Gastrocnemius medialis (tissue), 4 donors: ENCODE data around the gene EVL. TPM values are rescaled to one million over a fixed set of nuclear protein-coding genes. Genes with fewer than 3 reads are reported as not detected.

ENCODE experiments used
- ATAC-seq, 2 donors: fragments of 150-250 bp; one replicate each; pipeline ENCODE4 v1.9.1; 2016
- DNase-seq, 2 donors: peaks; one replicate each; pipeline ENCODE4 v3.0.0-alpha.2; 2019
- H3K27ac ChIP-seq, 4 donors: fragments of 200-600 bp; sonication (generic); 1 replicate in 1 of 4; 2 replicates in 3 of 4; pipeline ENCODE4 v1.5.1; 2016 to 2018; ENCODE audit warnings: mild to moderate bottlenecking in 2 of 4, moderate library complexity in 1 of 4
- H3K27me3 ChIP-seq, 3 donors: fragments of 200-600 bp; sonication (generic) in 2 of 3; 1 replicate in 1 of 3; 2 replicates in 2 of 3; pipeline versions ENCODE4 v1.5.1 to v1.6.0; 2016 to 2019; ENCODE audit warnings: mild to moderate bottlenecking in 1 of 3, moderate library complexity in 1 of 3
- H3K36me3 ChIP-seq, 2 donors: fragments of 200-600 bp; sonication (generic) in 1 of 2; one replicate each; pipeline ENCODE4 v1.5.1; 2017 to 2018
- H3K4me1 ChIP-seq, 2 donors: fragments of 200-600 bp; sonication (generic) in 1 of 2; one replicate each; pipeline ENCODE4 v1.5.1; 2016 to 2017; ENCODE audit warnings: mild to moderate bottlenecking in 2 of 2
- H3K4me3 ChIP-seq, 4 donors: fragments of 200-600 bp; sonication (generic) in 3 of 4; 1 replicate in 1 of 4; 2 replicates in 3 of 4; pipeline ENCODE4 v1.5.1; 2016 to 2019; ENCODE audit warnings: mild to moderate bottlenecking in 2 of 4
- H3K9me3 ChIP-seq, 3 donors: fragments of 200-600 bp; sonication (generic) in 2 of 3; 1 replicate in 1 of 3; 2 replicates in 2 of 3; pipeline ENCODE4 v1.5.1; 2016 to 2019
- CTCF ChIP-seq, 5 experiments: fragments of 450-650 bp in 3 of 5; fragments of 200-600 bp in 2 of 5; sonication (generic) in 2 of 5; IDR thresholded peaks in 4 of 5; conservative IDR thresholded peaks in 1 of 5; 1 replicate in 4 of 5; 2 replicates in 1 of 5; pipeline ENCODE4 v1.5.1; 2016 to 2019; ENCODE audit warnings: antibody characterized with exemption in 5 of 5, mild to moderate bottlenecking in 3 of 5, moderate library complexity in 3 of 5
- POLR2A ChIP-seq, 2 donors: fragments of 450-650 bp; IDR thresholded peaks; one replicate each; pipeline ENCODE4 v1.6.1; 2017; ENCODE audit warnings: antibody characterized with exemption in 2 of 2, mild to moderate bottlenecking in 2 of 2, moderate library complexity in 2 of 2
- in situ Hi-C, 4 donors: fragments of 200-750 bp; cut with MboI; loops; one replicate each; pipeline versions ENCODE4 v1.15.0 to v1.8.0; 2017; ENCODE audit warnings: low sequenced_read_pairs in 4 of 4
- intact Hi-C: fragments of 100-400 bp; cut with DNase I; formaldehyde crosslinking; loops from one replicate; pipeline ENCODE4 v1.15.1; 2023; ENCODE audit warnings: low total_unique reads
- total RNA-seq, 4 donors: library from RNA; depleted of rRNA; stranded (reverse); fragments of >200 nt; gene quantifications; one replicate each; pipeline versions ENCODE4 v1.1.0 to v1.2.3, GENCODE V29; 2016

EVL gene
- total RNA-seq, 4 donors from 2014 or later: 5.8 to 14.3 (median 9.5) TPM

GRCh38 chr14:100093319-100093718, 28.1 kb downstream of the EVL start:
- intact Hi-C loops (no loop called here), in situ Hi-C loops (no loop called here)
- ATAC-seq (no peak), DNase-seq (no peak)
- TF ChIP-seq CTCF (IDR thresholded peaks at IDR 0.05 in 4 of 5, conservative IDR thresholded peaks at IDR 0.05 in 1 of 5) (no peak), POLR2A (IDR thresholded peaks at IDR 0.05) (no peak)
- Histone ChIP-seq H3K4me3 (no peak overlapping the region), H3K36me3 (no peaks in the 10 kb centered on the region), H3K4me1 (no peaks in the 10 kb centered on the region), H3K27ac (no peak overlapping the region), H3K9me3 (no peaks in the 10 kb centered on the region), H3K27me3 (no peaks in the 10 kb centered on the region)

GRCh38 chr14:100096656-100097055, 31.4 kb downstream of the EVL start:
- Histone ChIP-seq H3K27me3 (no peaks in the 10 kb centered on the region), H3K27ac (no peak overlapping the region), H3K4me3 (no peak overlapping the region), H3K36me3 (no peaks in the 10 kb centered on the region), H3K4me1 (no peaks in the 10 kb centered on the region), H3K9me3 (no peaks in the 10 kb centered on the region)
- DNase-seq: no peak
- intact Hi-C loops: no loop called here
- TF ChIP-seq CTCF (IDR thresholded peaks at IDR 0.05 in 4 of 5, conservative IDR thresholded peaks at IDR 0.05 in 1 of 5) (no peak), POLR2A (IDR thresholded peaks at IDR 0.05) (no peak)
- in situ Hi-C loops: no loop called here
- no peak for ATAC-seq

GRCh38 chr14:100098171-100098570, 32.9 kb downstream of the EVL start:
- H3K27me3 ChIP-seq: no peaks in the 10 kb centered on the region
- no peaks in the 10 kb centered on the region for H3K36me3 ChIP-seq
- no peaks in the 10 kb centered on the region for H3K9me3 ChIP-seq
- no peak for ATAC-seq
- H3K4me3 ChIP-seq: no peak overlapping the region
- DNase-seq: no peak
- TF ChIP-seq CTCF (IDR thresholded peaks at IDR 0.05 in 4 of 5, conservative IDR thresholded peaks at IDR 0.05 in 1 of 5) (no peak), POLR2A (IDR thresholded peaks at IDR 0.05) (no peak)
- no peak overlapping the region for H3K27ac ChIP-seq
- in situ Hi-C loops (no loop called here), intact Hi-C loops (no loop called here)
- H3K4me1 ChIP-seq: peaks cover 0 to under 1% of the 10 kb centered on the region in 2 donors

GRCh38 chr14:100100032-100100703, 34.9 kb downstream of the EVL start:
- in situ Hi-C loops (loop anchor here in 2 of 4 donors (5.0 to 10.0 kb wide), 2 partner anchors 115 to 118 kb away; no protein-coding TSS in a partner anchor), intact Hi-C loops (no loop called here)
- Histone ChIP-seq H3K4me3 (no peak overlapping the region), H3K4me1 (peaks cover 9 to 20% of the 10 kb centered on the region in 2 donors), H3K27me3 (no peaks in the 10 kb centered on the region), H3K9me3 (no peaks in the 10 kb centered on the region), H3K36me3 (no peaks in the 10 kb centered on the region), H3K27ac (no peak overlapping the region)
- TF ChIP-seq CTCF (IDR thresholded peaks at IDR 0.05 in 4 of 5, conservative IDR thresholded peaks at IDR 0.05 in 1 of 5) (no peak), POLR2A (IDR thresholded peaks at IDR 0.05) (no peak)
- no peak for DNase-seq
- no peak for ATAC-seq
